ENCODE results near the gene SERINC3.
A peak's percentile ranks its signal among the peaks of the same experiment; 100 is the strongest.
"Not testable (repeated sequence)": the region's sequence is repeated elsewhere in the genome, so short reads cannot be mapped to it uniquely, and the experiment has no call there.

Gene SERINC3

DNA sequence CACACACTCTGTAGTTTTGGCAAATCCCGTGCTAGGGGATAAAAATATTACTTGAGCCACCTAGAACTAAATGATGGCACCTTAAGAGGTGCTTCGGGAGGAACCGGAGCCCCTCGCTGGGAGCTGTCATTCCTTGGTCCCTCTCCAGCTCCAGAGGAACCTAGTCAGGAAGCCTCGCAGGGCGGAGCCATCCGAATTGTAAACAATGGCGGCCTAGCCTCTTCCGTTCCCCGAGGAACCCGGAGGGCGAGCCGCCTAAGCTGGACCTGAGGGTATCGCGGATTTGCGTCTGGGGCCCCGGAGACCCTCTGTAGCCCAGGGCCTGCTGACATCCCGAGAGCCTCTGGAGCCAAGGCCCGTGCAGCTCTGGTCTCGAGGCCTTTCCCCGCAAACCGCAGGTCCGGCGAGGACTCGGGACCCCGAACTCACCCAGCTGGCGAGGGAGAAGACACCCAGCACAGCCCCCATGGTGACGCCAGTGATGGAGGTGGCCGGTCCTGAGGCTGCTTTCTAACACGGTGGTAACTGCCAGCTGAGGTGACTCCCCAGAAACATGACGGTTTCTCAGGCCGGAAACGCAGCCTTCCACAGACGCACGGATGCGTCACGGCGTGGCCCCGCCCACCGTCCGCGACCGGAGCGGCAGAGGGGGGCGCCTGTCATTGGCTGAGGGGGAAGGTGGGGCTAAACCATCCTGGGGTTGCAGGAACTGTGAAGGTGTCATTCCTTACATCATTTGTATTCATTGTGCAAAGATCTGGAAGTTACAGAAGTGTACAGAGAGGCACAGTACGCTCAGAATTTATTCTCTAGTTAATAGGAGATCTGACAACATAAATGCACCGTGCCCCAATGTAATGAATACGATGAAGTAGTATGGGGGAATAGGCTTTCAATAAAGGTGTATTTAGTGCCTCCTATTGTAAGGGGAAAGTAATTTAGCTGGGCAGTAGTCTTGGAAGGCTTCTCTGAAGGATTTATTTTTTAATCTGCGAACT is at the start of gene SERINC3:
SERINC3 (minus strand) TSS at position 587 of the 998 bp plus-strand sequence; CDS start at position 468, 119 bp downstream.
- peak; percentile 96 for DNase-seq

DNA sequence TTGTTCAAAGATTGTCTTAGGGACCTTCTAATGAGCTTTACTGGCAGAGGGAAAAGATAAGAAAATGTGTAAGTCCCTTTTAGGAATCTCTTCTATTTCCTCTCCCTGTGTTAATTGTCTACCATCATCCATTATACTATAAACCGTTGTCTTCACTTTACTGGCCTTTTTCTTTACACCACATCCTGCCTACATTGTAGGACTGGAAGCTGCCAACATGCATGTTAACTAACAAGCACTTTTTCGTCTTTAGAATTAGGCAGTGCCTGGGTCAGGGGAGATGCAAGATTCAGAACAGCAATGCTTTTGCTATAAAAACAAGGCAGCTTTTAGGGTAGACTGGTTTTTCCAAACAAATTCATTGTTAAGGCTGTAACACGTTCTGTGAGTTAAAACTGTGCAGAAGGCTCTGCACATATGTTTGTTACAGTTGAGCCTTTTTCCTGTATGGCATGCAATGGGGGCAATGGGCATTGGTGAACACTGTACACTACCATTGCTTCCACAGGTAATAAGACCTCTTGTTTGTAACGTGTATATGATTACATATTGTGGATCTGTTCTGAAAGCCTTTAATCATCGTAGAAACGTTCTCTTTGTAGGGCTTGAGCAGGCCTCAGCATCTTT is 49.6 kb upstream of the SERINC3 start:
- DNase-seq, result no peak

DNA sequence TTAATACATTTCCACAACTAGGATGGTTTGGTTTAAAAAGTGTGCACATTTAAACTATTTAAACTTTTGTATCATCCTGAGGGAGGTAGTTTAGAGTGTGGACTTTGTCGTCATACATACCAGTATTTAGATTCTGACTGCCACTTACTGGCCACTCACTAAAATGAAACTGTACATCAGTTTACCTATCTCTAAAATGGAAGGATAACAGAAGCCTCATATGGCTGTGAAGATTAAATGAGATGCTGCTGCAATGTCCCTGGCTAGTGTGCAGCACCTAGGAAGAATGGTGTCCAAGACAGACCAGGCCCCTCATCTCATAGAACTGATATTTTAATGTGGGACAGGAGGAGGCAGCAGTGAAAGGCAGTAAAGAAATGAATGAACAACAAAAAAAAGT is 48.5 kb upstream of the SERINC3 start:
- DNase-seq, result no peak

- no peak for DNase-seq
These were observed 44.9 kb upstream of the SERINC3 start for GRCh38 chr20:44566811-44567210.

DNA sequence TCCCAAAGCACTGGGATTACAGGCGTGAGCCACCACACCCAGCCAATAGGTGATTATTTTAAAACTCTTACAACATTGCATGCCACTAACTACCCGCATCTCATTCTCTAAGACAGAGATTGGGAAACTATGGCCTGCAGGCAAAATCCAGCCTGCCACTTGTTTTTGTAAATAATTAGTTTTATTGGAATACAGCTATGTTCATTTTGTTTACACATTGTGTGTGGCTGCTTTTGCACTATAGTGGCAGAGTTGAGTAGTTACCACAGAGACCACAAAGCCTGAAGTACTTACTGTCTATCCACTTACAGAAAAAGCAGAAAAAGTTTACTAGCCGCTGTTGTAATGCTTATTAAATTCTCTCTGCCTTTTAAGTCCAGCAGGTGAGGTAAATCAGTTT is 44.1 kb upstream of the SERINC3 start:
- no peak for DNase-seq

GRCh38 chr20:44561876-44562275 is 40.0 kb upstream of the SERINC3 start:
- no peak for DNase-seq

- not testable (repeated sequence) for DNase-seq
These were observed 38.9 kb upstream of the SERINC3 start for GRCh38 chr20:44560818-44561217.

DNA sequence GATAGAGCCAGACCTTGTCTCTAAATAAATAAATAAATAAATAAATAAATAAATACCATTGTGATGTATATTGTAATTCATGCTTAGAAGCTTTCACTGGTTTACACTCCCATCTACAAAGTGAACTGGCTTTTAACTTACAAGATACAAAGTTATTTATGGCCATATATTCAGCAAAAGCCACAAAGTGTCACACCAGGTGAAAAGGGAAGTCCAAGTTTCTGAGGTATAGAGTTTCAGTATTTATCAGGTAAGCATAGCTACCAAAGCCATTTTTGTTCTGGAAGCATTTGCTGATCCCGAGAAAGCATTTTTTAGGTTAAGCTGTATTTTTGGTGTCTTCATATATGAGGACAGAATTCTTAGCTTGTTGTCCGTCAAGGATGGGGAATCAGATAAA is 38.4 kb upstream of the SERINC3 start:
- no peak for DNase-seq

DNA sequence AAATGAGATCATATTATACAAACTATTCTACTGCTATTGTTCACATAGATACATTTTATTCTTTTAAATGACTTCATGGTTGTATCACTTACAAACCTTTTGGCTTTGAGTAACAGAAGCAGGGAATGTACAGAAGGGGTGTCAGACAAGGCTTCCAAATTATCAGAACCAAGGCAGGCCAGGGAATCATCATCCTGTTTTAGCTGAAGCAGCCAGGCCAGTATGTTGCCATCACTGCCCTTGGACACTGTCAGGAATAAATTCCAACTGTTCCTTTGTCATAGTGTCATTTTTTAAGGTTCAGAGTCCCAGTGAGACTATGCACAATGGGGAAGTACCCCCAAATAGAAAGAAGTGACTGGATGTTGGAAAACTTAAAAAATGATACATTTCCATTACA is 37.4 kb upstream of the SERINC3 start:
- DNase-seq, result no peak

GRCh38 chr20:44552950-44553908 is 31.4 kb upstream of the SERINC3 start:
- DNase-seq, result no peak

- DNase-seq, result no peak
These were observed 30.7 kb upstream of the SERINC3 start for GRCh38 chr20:44552568-44552949.

- no peak for DNase-seq
These were observed 30.2 kb upstream of the SERINC3 start for GRCh38 chr20:44552050-44552449.

DNA sequence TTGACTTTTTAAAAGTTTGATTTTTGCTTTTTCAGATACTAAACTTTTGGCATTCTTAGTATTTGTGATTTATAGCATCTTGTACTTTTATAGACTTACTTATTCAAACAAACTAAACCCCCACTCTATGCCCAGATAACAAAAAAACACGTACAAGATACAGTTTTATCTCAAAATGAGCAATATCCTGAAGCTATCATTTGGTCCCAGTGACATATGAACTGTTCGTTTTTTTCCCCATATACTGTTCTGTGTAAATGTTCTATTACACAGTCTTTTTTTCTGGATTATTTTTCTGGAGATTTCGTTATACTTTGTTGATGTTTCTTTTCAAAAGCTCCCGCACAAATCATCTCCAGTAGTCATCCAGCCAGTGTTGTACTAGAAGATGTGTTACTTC is 27.3 kb upstream of the SERINC3 start:
- DNase-seq, result no peak

GRCh38 chr20:44547419-44547818 is 25.5 kb upstream of the SERINC3 start:
- no peak for DNase-seq

DNA sequence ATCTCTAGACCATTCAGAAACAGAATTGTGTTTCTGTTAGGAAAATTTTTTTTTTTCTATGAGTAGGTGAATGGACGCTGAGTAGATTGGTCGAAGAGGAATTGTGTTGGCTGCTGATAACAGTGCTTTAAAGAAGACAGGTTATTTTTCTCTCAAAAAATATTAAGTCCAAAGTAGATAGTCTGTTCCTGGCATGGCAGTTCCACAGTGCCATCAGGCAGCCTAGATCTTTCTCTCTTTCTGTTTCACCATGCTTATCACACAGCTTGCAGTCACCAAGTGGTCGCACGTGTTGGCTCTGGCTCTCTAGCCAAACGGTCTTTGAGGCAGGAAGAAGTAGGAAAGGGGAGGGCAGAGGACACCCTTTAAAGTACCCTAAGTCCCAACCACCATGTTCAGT is 22.4 kb upstream of the SERINC3 start:
- no peak for DNase-seq

- DNase-seq, result no peak
These were observed 21.5 kb upstream of the SERINC3 start for GRCh38 chr20:44543358-44543757.

DNA sequence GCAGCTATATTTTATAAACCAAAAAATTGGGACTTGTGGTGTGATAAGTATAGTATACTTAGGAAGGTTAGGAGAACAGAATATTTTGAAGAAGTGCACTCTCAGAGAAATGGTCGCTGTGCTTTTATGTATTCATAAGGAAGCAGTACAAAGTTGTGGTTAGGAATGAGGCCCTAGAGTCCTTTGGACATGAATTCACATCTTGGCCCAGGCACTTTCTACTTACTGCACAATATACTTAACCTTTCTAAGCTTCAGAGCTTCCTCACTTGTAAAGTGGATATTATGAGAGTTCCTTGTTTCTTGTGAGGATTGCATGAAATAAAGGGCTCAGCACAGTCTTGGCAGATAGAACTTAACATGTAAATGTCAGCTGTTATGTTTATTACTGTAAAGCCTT is 21.0 kb upstream of the SERINC3 start:
- no peak for DNase-seq

GRCh38 chr20:44541992-44542391 is 20.1 kb upstream of the SERINC3 start:
- DNase-seq, result no peak

- no peak for DNase-seq
These were observed 19.0 kb upstream of the SERINC3 start for GRCh38 chr20:44540834-44541233.

- DNase-seq, result no peak
These were observed 16.1 kb upstream of the SERINC3 start for GRCh38 chr20:44537993-44538392.

- DNase-seq, result no peak
These were observed 14.3 kb upstream of the SERINC3 start for GRCh38 chr20:44536175-44536574.

DNA sequence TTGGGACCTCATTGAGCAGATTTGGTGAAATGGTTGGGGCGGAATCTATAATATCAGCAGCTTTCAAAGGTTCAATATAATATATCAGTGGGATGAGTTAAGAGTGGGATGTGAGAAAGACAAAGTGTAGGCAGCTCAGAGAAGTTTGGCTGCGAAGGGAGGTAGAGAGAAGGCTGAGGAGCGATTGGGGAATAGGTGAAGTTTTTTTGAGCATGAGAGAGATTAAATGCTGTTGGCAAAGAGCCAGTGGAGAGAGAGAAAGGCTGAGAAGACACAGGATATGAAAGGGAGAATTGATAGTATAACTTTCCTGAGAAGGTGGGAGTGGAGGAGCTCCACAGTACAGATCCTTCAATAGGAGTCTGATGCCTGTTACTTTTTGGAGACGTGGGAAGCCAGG is 12.1 kb upstream of the SERINC3 start:
- DNase-seq, result no peak

GRCh38 chr20:44532981-44533331 is 11.1 kb upstream of the SERINC3 start:
- no peak for DNase-seq

Data from CD4-positive, alpha-beta T cell treated with Interleukin-17A for 1 hour (primary cell).